ENCODE data around the gene TNNI3K. TPM values are rescaled to one million over a fixed set of nuclear protein-coding genes. Genes with fewer than 3 reads are reported as not detected.

Gene TNNI3K
- total RNA-seq, 1 donor from 2014 or later = not detected

- Mint-ChIP-seq H3K27ac (ENCODE audit: unreplicated experiment) (no peak overlapping the region), H3K27me3 (ENCODE audit: unreplicated experiment) (peaks cover 3% of the 10 kb centered on the region), H3K4me1 (ENCODE audit: low read depth, unreplicated experiment) (peaks cover 4% of the 10 kb centered on the region), H3K9me3 (ENCODE audit: unreplicated experiment) (no peaks in the 10 kb centered on the region), H3K4me3 (ENCODE audit: unreplicated experiment) (no peak overlapping the region), H3K36me3 (ENCODE audit: unreplicated experiment) (no peaks in the 10 kb centered on the region)
- no peak for DNase-seq
- TF ChIP-seq, protein P1, sequence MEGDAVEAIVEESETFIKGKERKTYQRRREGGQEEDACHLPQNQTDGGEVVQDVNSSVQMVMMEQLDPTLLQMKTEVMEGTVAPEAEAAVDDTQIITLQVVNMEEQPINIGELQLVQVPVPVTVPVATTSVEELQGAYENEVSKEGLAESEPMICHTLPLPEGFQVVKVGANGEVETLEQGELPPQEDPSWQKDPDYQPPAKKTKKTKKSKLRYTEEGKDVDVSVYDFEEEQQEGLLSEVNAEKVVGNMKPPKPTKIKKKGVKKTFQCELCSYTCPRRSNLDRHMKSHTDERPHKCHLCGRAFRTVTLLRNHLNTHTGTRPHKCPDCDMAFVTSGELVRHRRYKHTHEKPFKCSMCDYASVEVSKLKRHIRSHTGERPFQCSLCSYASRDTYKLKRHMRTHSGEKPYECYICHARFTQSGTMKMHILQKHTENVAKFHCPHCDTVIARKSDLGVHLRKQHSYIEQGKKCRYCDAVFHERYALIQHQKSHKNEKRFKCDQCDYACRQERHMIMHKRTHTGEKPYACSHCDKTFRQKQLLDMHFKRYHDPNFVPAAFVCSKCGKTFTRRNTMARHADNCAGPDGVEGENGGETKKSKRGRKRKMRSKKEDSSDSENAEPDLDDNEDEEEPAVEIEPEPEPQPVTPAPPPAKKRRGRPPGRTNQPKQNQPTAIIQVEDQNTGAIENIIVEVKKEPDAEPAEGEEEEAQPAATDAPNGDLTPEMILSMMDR (IDR thresholded peaks at IDR 0.05; ENCODE audit: partially characterized antibody, unreplicated experiment) = no peak
These were observed 196.3 kb downstream of the TNNI3K start for GRCh38 chr1:74431531-74431930.

GRCh38 chr1:74432325-74432724 lies 197.1 kb downstream of the TNNI3K start:
- Mint-ChIP-seq H3K9me3 (ENCODE audit: unreplicated experiment) (no peaks in the 10 kb centered on the region), H3K27ac (ENCODE audit: unreplicated experiment) (no peak overlapping the region), H3K27me3 (ENCODE audit: unreplicated experiment) (peaks cover 3% of the 10 kb centered on the region), H3K36me3 (ENCODE audit: unreplicated experiment) (no peaks in the 10 kb centered on the region), H3K4me1 (ENCODE audit: low read depth, unreplicated experiment) (peaks cover 3% of the 10 kb centered on the region), H3K4me3 (ENCODE audit: unreplicated experiment) (no peak overlapping the region)
- DNase-seq = no peak
- TF ChIP-seq, protein P1 (IDR thresholded peaks at IDR 0.05; ENCODE audit: partially characterized antibody, unreplicated experiment) = no peak

GRCh38 chr1:74434321-74434720 lies 199.1 kb downstream of the TNNI3K start:
- H3K27me3 Mint-ChIP-seq (ENCODE audit: unreplicated experiment) = peaks cover 3% of the 10 kb centered on the region
- DNase-seq = no peak
- no peak overlapping the region for H3K4me3 Mint-ChIP-seq (ENCODE audit: unreplicated experiment)
- H3K9me3 Mint-ChIP-seq (ENCODE audit: unreplicated experiment) = no peaks in the 10 kb centered on the region
- no peak overlapping the region for H3K27ac Mint-ChIP-seq (ENCODE audit: unreplicated experiment)
- no peaks in the 10 kb centered on the region for H3K36me3 Mint-ChIP-seq (ENCODE audit: unreplicated experiment)
- H3K4me1 Mint-ChIP-seq (ENCODE audit: low read depth, unreplicated experiment) = peaks cover 1% of the 10 kb centered on the region
- TF ChIP-seq, protein P1 (IDR thresholded peaks at IDR 0.05; ENCODE audit: partially characterized antibody, unreplicated experiment) = no peak

DNA sequence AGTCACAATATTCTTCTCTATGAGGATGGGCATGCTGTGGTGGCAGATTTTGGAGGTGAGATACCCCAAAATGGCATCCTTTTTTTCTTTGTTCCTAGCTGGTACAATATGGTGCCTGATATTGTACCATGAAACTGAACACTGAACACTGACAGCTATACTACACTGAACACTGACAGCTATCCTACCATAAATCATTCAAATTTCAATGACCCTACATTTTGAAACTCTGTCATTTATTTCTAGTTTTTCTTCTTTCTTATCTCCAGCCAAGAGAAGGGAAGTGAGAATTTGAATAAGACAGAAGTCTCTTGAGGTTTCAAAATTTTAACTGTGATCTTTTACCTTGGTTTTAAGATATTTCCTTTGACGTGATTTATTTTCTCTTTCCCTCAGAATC lies 200.9 kb downstream of the TNNI3K start:
- H3K27ac Mint-ChIP-seq (ENCODE audit: unreplicated experiment) = no peak overlapping the region
- no peaks in the 10 kb centered on the region for H3K36me3 Mint-ChIP-seq (ENCODE audit: unreplicated experiment)
- DNase-seq = no peak
- H3K4me3 Mint-ChIP-seq (ENCODE audit: unreplicated experiment) = no peak overlapping the region
- no peaks in the 10 kb centered on the region for H3K4me1 Mint-ChIP-seq (ENCODE audit: low read depth, unreplicated experiment)
- H3K9me3 Mint-ChIP-seq (ENCODE audit: unreplicated experiment) = no peaks in the 10 kb centered on the region
- peaks cover 3% of the 10 kb centered on the region for H3K27me3 Mint-ChIP-seq (ENCODE audit: unreplicated experiment)
- TF ChIP-seq, protein P1 (IDR thresholded peaks at IDR 0.05; ENCODE audit: partially characterized antibody, unreplicated experiment) = no peak

DNA sequence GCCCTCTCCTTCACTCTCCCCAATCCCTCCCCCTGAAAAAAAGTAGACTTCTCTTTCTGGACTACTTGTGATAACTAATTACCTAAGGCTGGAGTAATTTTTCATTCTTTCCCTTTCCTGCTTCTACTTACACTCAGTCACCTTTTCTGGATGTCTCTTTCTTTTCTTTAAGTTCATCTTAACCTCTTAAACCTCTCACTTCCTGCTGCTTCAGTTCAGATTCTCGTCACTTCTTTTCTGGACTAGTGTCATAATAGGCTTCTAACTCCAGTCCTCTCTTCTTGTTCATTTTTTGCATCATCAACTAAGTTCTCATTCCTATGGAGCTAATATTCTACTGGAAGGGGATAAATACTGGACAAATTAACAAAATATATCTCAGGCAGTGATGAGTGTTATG lies 201.8 kb downstream of the TNNI3K start:
- TF ChIP-seq, protein P1 (IDR thresholded peaks at IDR 0.05; ENCODE audit: partially characterized antibody, unreplicated experiment) = no peak
- H3K27me3 Mint-ChIP-seq (ENCODE audit: unreplicated experiment) = peaks cover 3% of the 10 kb centered on the region
- no peak for DNase-seq
- H3K4me1 Mint-ChIP-seq (ENCODE audit: low read depth, unreplicated experiment) = no peaks in the 10 kb centered on the region
- H3K36me3 Mint-ChIP-seq (ENCODE audit: unreplicated experiment) = no peaks in the 10 kb centered on the region
- H3K4me3 Mint-ChIP-seq (ENCODE audit: unreplicated experiment) = no peak overlapping the region
- no peaks in the 10 kb centered on the region for H3K9me3 Mint-ChIP-seq (ENCODE audit: unreplicated experiment)
- no peak overlapping the region for H3K27ac Mint-ChIP-seq (ENCODE audit: unreplicated experiment)
